Measurements from ENCODE around the gene ZC3H13. TPM values are rescaled to one million over a fixed set of nuclear protein-coding genes. Genes with fewer than 3 reads are reported as not detected.

ZC3H13 gene
- total RNA-seq, 1 donor from 2014 or later = 39.6 TPM

DNA sequence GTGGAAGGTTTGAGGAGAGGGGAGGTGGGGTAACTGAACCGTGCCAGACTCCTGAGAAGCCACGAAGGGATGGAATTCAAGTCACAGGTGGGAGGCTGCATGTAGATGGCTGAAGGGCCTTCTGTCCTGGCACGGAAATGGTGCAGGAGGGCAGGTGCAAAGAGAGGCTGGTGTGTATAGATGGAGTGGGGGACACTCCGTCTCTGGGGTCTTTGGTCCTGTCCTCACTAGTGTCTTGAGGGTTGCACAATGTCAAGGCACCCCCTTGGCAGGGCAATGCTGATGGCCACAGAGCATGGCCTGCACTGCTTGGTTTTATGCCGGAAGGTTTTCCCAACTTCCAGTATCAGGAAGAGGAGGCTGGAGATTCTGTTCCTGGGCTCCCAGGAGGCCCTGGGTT, 118.3 kb downstream of the ZC3H13 start:
- no peak overlapping the region for H3K27ac Mint-ChIP-seq (ENCODE audit: unreplicated experiment)
- H3K36me3 Mint-ChIP-seq (ENCODE audit: low read depth) = no peaks in the 10 kb centered on the region
- TF ChIP-seq, protein P1, sequence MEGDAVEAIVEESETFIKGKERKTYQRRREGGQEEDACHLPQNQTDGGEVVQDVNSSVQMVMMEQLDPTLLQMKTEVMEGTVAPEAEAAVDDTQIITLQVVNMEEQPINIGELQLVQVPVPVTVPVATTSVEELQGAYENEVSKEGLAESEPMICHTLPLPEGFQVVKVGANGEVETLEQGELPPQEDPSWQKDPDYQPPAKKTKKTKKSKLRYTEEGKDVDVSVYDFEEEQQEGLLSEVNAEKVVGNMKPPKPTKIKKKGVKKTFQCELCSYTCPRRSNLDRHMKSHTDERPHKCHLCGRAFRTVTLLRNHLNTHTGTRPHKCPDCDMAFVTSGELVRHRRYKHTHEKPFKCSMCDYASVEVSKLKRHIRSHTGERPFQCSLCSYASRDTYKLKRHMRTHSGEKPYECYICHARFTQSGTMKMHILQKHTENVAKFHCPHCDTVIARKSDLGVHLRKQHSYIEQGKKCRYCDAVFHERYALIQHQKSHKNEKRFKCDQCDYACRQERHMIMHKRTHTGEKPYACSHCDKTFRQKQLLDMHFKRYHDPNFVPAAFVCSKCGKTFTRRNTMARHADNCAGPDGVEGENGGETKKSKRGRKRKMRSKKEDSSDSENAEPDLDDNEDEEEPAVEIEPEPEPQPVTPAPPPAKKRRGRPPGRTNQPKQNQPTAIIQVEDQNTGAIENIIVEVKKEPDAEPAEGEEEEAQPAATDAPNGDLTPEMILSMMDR (IDR thresholded peaks at IDR 0.05) = no peak
- peaks cover 32% of the 10 kb centered on the region for H3K27me3 Mint-ChIP-seq (ENCODE audit: low read depth)
- no peak for DNase-seq (ENCODE audit: low spot score)
- no peak overlapping the region for H3K4me3 Mint-ChIP-seq (ENCODE audit: unreplicated experiment)
- no peaks in the 10 kb centered on the region for H3K9me3 Mint-ChIP-seq (ENCODE audit: low read depth)
- no peaks in the 10 kb centered on the region for H3K4me1 Mint-ChIP-seq (ENCODE audit: low read depth)

DNA sequence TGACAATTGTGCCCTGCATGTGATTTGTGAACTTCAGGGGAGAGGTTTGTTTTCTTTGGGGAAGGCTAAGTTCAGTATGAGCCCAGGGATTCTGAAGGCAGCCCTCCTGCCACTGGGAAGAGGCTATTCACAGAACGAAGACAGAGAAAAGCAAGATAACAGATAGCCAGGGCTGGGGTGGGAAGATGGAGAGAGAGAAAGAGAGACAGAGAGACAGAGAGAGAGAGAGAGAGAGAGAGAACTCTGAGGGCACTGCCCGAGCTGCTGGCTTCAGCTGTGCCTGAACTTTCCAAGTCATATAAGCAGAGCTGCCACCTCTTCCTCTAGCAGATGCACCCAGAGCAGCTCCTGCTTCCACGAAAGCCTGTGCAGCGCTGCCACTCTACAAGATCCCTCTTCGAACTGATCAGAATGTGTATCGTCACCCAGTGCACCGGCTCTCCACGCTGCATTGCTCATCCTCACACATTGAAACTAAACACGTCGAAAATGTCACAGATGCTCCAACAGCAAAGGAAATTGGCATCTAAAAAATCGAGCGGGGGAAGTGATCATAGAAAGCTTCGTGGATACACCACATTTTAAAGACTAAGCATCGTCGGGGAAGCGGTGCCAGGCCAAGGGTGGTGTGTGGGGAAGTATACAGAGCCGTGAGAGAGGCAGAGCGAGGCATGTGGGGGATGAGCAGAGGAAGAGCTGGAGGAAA, 119.2 kb downstream of the ZC3H13 start:
- H3K4me1 Mint-ChIP-seq (ENCODE audit: low read depth) = no peaks in the 10 kb centered on the region
- H3K9me3 Mint-ChIP-seq (ENCODE audit: low read depth) = no peaks in the 10 kb centered on the region
- TF ChIP-seq, protein P1 (IDR thresholded peaks at IDR 0.05) = no peak
- no peak for DNase-seq (ENCODE audit: low spot score)
- no peak overlapping the region for H3K27ac Mint-ChIP-seq (ENCODE audit: unreplicated experiment)
- H3K27me3 Mint-ChIP-seq (ENCODE audit: low read depth) = peaks cover 32% of the 10 kb centered on the region
- no peak overlapping the region for H3K4me3 Mint-ChIP-seq (ENCODE audit: unreplicated experiment)
- no peaks in the 10 kb centered on the region for H3K36me3 Mint-ChIP-seq (ENCODE audit: low read depth)

DNA sequence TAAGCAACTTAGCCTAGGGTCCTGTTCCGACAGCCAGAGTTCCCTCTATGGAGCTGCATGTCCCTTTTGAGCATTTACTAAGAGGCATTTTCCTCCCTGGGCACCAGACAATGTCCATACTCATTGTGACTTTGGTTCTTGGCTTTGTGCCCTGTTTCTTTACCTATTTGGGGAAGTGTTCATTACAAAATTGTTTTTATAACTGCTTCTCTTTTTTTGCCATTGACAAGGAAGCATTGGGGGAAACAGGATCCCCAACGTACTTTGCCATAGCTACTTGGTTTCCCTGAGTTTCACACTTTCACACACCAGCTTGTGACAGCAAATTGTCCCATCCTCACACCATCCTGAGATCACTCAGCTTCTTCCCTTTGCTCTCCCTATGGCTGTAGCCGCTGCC, 119.9 kb downstream of the ZC3H13 start:
- Mint-ChIP-seq H3K4me1 (ENCODE audit: low read depth) (no peaks in the 10 kb centered on the region), H3K36me3 (ENCODE audit: low read depth) (no peaks in the 10 kb centered on the region), H3K27ac (ENCODE audit: unreplicated experiment) (no peak overlapping the region), H3K4me3 (ENCODE audit: unreplicated experiment) (no peak overlapping the region), H3K9me3 (ENCODE audit: low read depth) (no peaks in the 10 kb centered on the region), H3K27me3 (ENCODE audit: low read depth) (peaks cover 32% of the 10 kb centered on the region)
- TF ChIP-seq, protein P1 (IDR thresholded peaks at IDR 0.05) = no peak
- DNase-seq (ENCODE audit: low spot score) = no peak

DNA sequence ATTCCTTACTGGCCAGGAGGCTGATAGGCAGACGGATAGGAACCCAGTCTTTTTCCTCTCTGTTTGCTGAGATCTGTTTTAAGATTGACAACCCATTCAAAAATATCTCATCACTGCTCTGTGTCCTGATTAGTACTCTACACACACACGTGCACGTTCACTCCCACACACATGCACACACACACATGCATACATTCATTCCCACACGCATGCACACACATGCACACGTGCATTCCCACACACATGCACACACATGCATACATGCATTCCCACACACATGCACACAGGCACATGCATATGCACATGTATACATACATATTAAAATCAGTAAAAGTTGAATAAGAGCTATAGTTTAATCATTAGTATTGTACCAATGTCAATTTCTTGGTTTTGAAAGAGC, 120.4 kb downstream of the ZC3H13 start:
- TF ChIP-seq, protein P1 (IDR thresholded peaks at IDR 0.05) = no peak
- DNase-seq (ENCODE audit: low spot score) = no peak
- H3K9me3 Mint-ChIP-seq (ENCODE audit: low read depth) = no peaks in the 10 kb centered on the region
- H3K4me3 Mint-ChIP-seq (ENCODE audit: unreplicated experiment) = no peak overlapping the region
- peaks cover 32% of the 10 kb centered on the region for H3K27me3 Mint-ChIP-seq (ENCODE audit: low read depth)
- H3K27ac Mint-ChIP-seq (ENCODE audit: unreplicated experiment) = no peak overlapping the region
- no peaks in the 10 kb centered on the region for H3K4me1 Mint-ChIP-seq (ENCODE audit: low read depth)
- no peaks in the 10 kb centered on the region for H3K36me3 Mint-ChIP-seq (ENCODE audit: low read depth)

DNA sequence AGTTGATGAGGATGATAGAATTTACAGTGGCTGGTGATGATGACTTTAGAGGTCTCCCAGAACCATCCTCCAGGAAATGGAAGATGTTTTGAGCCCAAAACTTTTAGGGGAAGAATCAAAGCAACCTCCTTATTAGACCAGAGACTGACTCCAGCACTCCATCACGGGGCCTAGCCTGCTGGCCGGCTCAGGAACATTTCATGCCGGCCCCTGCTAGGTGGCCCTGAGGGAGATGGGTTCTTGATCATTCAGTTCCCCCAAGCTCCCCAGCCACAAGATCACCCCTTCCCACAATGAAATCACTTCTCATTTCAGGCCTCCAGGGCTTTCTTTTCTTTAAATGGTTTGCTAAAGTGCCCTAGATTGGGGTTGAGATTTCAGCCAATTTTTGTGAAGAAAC, 121.3 kb downstream of the ZC3H13 start:
- no peaks in the 10 kb centered on the region for H3K4me1 Mint-ChIP-seq (ENCODE audit: low read depth)
- H3K9me3 Mint-ChIP-seq (ENCODE audit: low read depth) = no peaks in the 10 kb centered on the region
- no peak for DNase-seq (ENCODE audit: low spot score)
- no peak overlapping the region for H3K4me3 Mint-ChIP-seq (ENCODE audit: unreplicated experiment)
- peaks cover 31% of the 10 kb centered on the region for H3K27me3 Mint-ChIP-seq (ENCODE audit: low read depth)
- no peak overlapping the region for H3K27ac Mint-ChIP-seq (ENCODE audit: unreplicated experiment)
- no peaks in the 10 kb centered on the region for H3K36me3 Mint-ChIP-seq (ENCODE audit: low read depth)
- TF ChIP-seq, protein P1 (IDR thresholded peaks at IDR 0.05) = no peak
